K562 (cell line): ENCODE measurements around the gene NRARP. TPM values are rescaled to one million over a fixed set of nuclear protein-coding genes. Genes with fewer than 3 reads are reported as not detected.
A peak's percentile ranks its signal among the peaks of the same experiment; 100 is the strongest.

Experiments
- ARID1B ChIP-seq: fragments of 450-650 bp; IDR thresholded peaks from 2 replicates; pipeline ENCODE4 v1.6.1; 2016; ENCODE audit warnings: antibody characterized with exemption, mild to moderate bottlenecking, inconsistent platforms
- CBX2 ChIP-seq: fragments of 200-600 bp; sonication (generic); IDR thresholded peaks from one replicate; pipeline ENCODE4 v1.6.1; 2012; ENCODE audit warnings: mild to moderate bottlenecking, low read length, inconsistent platforms; ENCODE audit not compliant: insufficient read depth, poor library complexity, severe bottlenecking
- CUX1 ChIP-seq: fragments of 200-800 bp; sonication (Bioruptor generic); IDR thresholded peaks from 2 replicates; pipeline ENCODE4 v1.6.1; 2016; ENCODE audit warnings: missing genetic modification characterization, missing compliant biosample characterization
- ETV6 ChIP-seq, 3 experiments: fragments of 150-350 bp in 1 of 3; sonication (generic) in 1 of 3; formaldehyde crosslinking in 1 of 3; IDR thresholded peaks; 2 replicates each; pipeline versions ENCODE4 v1.6.1 to v1.8.0; 2014 to 2022; ENCODE audit warnings: borderline replicate concordance in 2 of 3, low read depth in 2 of 3, antibody characterized with exemption in 1 of 3, low read length in 1 of 3, mild to moderate bottlenecking in 1 of 3, missing genetic modification reagents in 1 of 3
- GTF2A2 ChIP-seq: IDR thresholded peaks from 2 replicates; pipeline ENCODE4 v1.6.1; 2016; ENCODE audit warnings: mild to moderate bottlenecking, missing genetic modification characterization, missing compliant biosample characterization
- HDGF ChIP-seq: fragments of 450-650 bp; IDR thresholded peaks from 2 replicates; pipeline ENCODE4 v1.6.1; 2016
- JUND ChIP-seq, 2 experiments: IDR thresholded peaks; 2 replicates in 1 of 2; 3 replicates in 1 of 2; pipeline ENCODE4 v1.6.1; 2011; ENCODE audit warnings: borderline replicate concordance in 2 of 2, low read depth in 2 of 2, low read length in 2 of 2, improper control_type of control experiment in 1 of 2, missing biosample characterization in 1 of 2, missing genetic modification characterization in 1 of 2, missing genetic modification reagents in 1 of 2
- NFIX ChIP-seq: fragments of 250-450 bp; sonication (Bioruptor Pico); IDR thresholded peaks from 2 replicates; pipeline ENCODE4 v1.4.0; 2020; ENCODE audit warnings: low read depth, mild to moderate bottlenecking, moderate library complexity
- SMAD1 ChIP-seq: fragments of 150-350 bp; IDR thresholded peaks from 2 replicates; pipeline ENCODE4 v1.6.1; 2014; ENCODE audit warnings: low read length, low read depth; ENCODE audit not compliant: partially characterized antibody
- SMARCA5 ChIP-seq: fragments of 450-650 bp; IDR thresholded peaks from 2 replicates; pipeline ENCODE4 v1.6.1; 2016
- SOX6 ChIP-seq: fragments of 450-650 bp; IDR thresholded peaks from 2 replicates; pipeline ENCODE4 v1.6.1; 2014; ENCODE audit warnings: mild to moderate bottlenecking
- TCFL5 ChIP-seq: fragments of 250-450 bp; sonication (Bioruptor Pico); conservative IDR thresholded peaks from 2 replicates; pipeline ENCODE4 v1.6.1; 2021; ENCODE audit warnings: mild to moderate bottlenecking, moderate library complexity, matching md5 sums
- ZBTB5 ChIP-seq: fragments of 450-650 bp; IDR thresholded peaks from 2 replicates; pipeline ENCODE4 v1.6.1; 2017; ENCODE audit warnings: antibody characterized with exemption
- ZMIZ1 ChIP-seq, 2 experiments: fragments of 150-350 bp in 1 of 2; IDR thresholded peaks; 2 replicates each; pipeline ENCODE4 v1.6.1; 2012 to 2016; ENCODE audit warnings: low read depth in 2 of 2, low read length in 2 of 2, mild to moderate bottlenecking in 1 of 2, moderate library complexity in 1 of 2
- polyA plus RNA-seq, 8 experiments: library from polyadenylated mRNA; depleted of rRNA in 4 of 8; stranded (reverse) in 5 of 8; unstranded in 3 of 8; fragments of >200 nt; fragmentation: Nextera tagmentation in 2 of 8; fragmentation: Illumina TruSeq in 1 of 8; extraction: Ambion mirVana in 2 of 8; extraction: Trizol in 1 of 8; gene quantifications; 2 replicates each; pipeline versions ENCODE4 v1.2.1 to v1.2.3, GENCODE V29; 2011 to 2014; ENCODE audit warnings: inconsistent platforms in 1 of 8, missing spikeins in 1 of 8
- total RNA-seq, 7 experiments: library from RNA; depleted of rRNA in 6 of 7; stranded (reverse); fragments of >200 nt in 6 of 7; fragmentation: Illumina TruSeq in 2 of 7; extraction: Trizol in 2 of 7; gene quantifications; 2 replicates each; pipeline versions ENCODE4 v1.2.1 to v1.2.3, GENCODE V29; 2011 to 2021; ENCODE audit warnings: low replicate concordance in 1 of 7

NRARP gene
- total and polyA plus RNA-seq, 9 of the 15 experiments (the other 6 are each of a cell fraction or from before 2014, with no cell fraction given): 2.0 to 24.5 (median 7.2) TPM; not detected in 2

- peak in 1 of 2 experiments; percentile 39; a peak in 1 of 4 replicates for TF ChIP-seq ZMIZ1 (IDR thresholded peaks at IDR 0.05; ENCODE audit: low read depth in 2 of 2, low read length in 2 of 2)
- TF ChIP-seq SOX6: no peak
- no peak for TF ChIP-seq NFIX
- TF ChIP-seq ARID1B: peak; percentile 36; the same call in 1 of the 2 replicates
- TF ChIP-seq CBX2: no peak
- TF ChIP-seq ZBTB5: no peak
- TF ChIP-seq ETV6 (IDR thresholded peaks at IDR 0.05; ENCODE audit: borderline replicate concordance in 1 of 2, low read depth in 2 of 2, low read length in 1 of 2): no peak
- no peak for TF ChIP-seq ETV6 (CRISPR knock-in tag; IDR thresholded peaks at IDR 0.05; ENCODE audit: borderline replicate concordance)
- 0 out of 2 replicates have a peak, but pooled peaks have one; percentile 42 for TF ChIP-seq JUND (IDR thresholded peaks at IDR 0.05; ENCODE audit: borderline replicate concordance, low read depth, low read length)
- no peak; the same call in 2 of the 3 replicates for TF ChIP-seq JUND (tag; IDR thresholded peaks at IDR 0.05; ENCODE audit: borderline replicate concordance, low read depth, low read length)
- TF ChIP-seq SMAD1: no peak
- no peak for TF ChIP-seq GTF2A2 (tag)
- TF ChIP-seq CUX1 (CRISPR knock-in tag): no peak
- no peak for TF ChIP-seq TCFL5 (CRISPR knock-in tag)
- TF ChIP-seq HDGF: no peak
- TF ChIP-seq SMARCA5: no peak
Measured at GRCh38 chr9:137254624-137255447, 47.2 kb downstream of the NRARP start, which contains the start of gene NELFB (continued).
